ENCODE measurements around the gene AGXT2.
"Not testable (repeated sequence)": the region's sequence is repeated elsewhere in the genome, so short reads cannot be mapped to it uniquely, and the experiment has no call there.

The AGXT2 gene

GRCh38 chr5:34982823-34983222 lies 64.9 kb downstream of the AGXT2 start:
- Histone ChIP-seq H3K36me3 (replicated peaks; ENCODE audit: insufficient read depth, low read length) (no peaks in the 10 kb centered on the region), H3F3A (ENCODE audit: insufficient read depth, low read length) (no peaks in the 10 kb centered on the region), H3K9me3 (replicated peaks; ENCODE audit: insufficient read depth, low read length) (no peaks in the 10 kb centered on the region), H3K79me2 (ENCODE audit: low read length) (no peaks in the 10 kb centered on the region), H4K20me1 (ENCODE audit: insufficient read depth, low read length) (no peaks in the 10 kb centered on the region), H3K27me3 (replicated peaks; ENCODE audit: insufficient read depth, low read length) (no peaks in the 10 kb centered on the region), H3K9me2 (replicated peaks; ENCODE audit: insufficient read depth, low read length) (no peaks in the 10 kb centered on the region), H3K9ac (ENCODE audit: low read length) (no peak overlapping the region), H3K4me1 (ENCODE audit: low read length) (no peaks in the 10 kb centered on the region), H3K27ac (ENCODE audit: low read length) (no peak overlapping the region), H2AFZ (ENCODE audit: low read length) (no peak overlapping the region), H3K4me2 (ENCODE audit: low read depth, low read length) (no peak overlapping the region), H3K4me3 (ENCODE audit: low read length) (no peak overlapping the region)
- no peak for DNase-seq
- TF ChIP-seq EZH2 (optimal IDR thresholded peaks at IDR 0.05; ENCODE audit: low read depth, low read length) (no peak), EZH2phosphoT487 (IDR thresholded peaks at IDR 0.05; ENCODE audit: low read length) (no peak), CTCF (IDR thresholded peaks at IDR 0.05; ENCODE audit: low read length) (no peak)

DNA sequence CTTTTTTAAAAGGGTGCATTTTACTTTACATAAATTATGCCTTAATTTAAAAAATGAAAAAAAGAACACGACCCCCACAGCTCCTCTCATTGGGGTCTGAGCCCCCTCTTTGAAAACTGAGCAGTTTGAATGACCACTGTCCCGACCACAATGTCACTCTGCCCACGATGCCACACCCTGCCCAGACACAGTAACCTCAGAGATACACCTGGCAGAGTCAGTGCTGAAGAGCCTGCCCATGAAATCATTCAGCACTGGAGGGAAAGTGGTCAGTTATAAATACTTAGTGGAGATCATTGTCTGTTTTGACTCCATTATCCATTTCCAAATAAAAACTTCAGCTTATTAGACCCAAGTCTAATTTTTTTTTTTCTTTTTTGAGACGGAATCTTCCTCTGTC lies 69.1 kb downstream of the AGXT2 start:
- Histone ChIP-seq H3K27ac (ENCODE audit: low read length) (no peak overlapping the region), H3K27me3 (replicated peaks; ENCODE audit: insufficient read depth, low read length) (no peaks in the 10 kb centered on the region), H3K4me3 (ENCODE audit: low read length) (no peak overlapping the region), H3K9me3 (replicated peaks; ENCODE audit: insufficient read depth, low read length) (no peaks in the 10 kb centered on the region), H3K79me2 (ENCODE audit: low read length) (no peaks in the 10 kb centered on the region), H4K20me1 (ENCODE audit: insufficient read depth, low read length) (no peaks in the 10 kb centered on the region), H2AFZ (ENCODE audit: low read length) (no peak overlapping the region), H3K9ac (ENCODE audit: low read length) (no peak overlapping the region), H3F3A (ENCODE audit: insufficient read depth, low read length) (no peaks in the 10 kb centered on the region), H3K9me2 (replicated peaks; ENCODE audit: insufficient read depth, low read length) (no peaks in the 10 kb centered on the region), H3K36me3 (replicated peaks; ENCODE audit: insufficient read depth, low read length) (no peaks in the 10 kb centered on the region), H3K4me2 (ENCODE audit: low read depth, low read length) (no peak overlapping the region), H3K4me1 (ENCODE audit: low read length) (no peaks in the 10 kb centered on the region)
- TF ChIP-seq CTCF (IDR thresholded peaks at IDR 0.05; ENCODE audit: low read length): no peak
- TF ChIP-seq EZH2phosphoT487 (IDR thresholded peaks at IDR 0.05; ENCODE audit: low read length): no peak
- no peak for TF ChIP-seq EZH2 (optimal IDR thresholded peaks at IDR 0.05; ENCODE audit: low read depth, low read length)
- no peak for DNase-seq

DNA sequence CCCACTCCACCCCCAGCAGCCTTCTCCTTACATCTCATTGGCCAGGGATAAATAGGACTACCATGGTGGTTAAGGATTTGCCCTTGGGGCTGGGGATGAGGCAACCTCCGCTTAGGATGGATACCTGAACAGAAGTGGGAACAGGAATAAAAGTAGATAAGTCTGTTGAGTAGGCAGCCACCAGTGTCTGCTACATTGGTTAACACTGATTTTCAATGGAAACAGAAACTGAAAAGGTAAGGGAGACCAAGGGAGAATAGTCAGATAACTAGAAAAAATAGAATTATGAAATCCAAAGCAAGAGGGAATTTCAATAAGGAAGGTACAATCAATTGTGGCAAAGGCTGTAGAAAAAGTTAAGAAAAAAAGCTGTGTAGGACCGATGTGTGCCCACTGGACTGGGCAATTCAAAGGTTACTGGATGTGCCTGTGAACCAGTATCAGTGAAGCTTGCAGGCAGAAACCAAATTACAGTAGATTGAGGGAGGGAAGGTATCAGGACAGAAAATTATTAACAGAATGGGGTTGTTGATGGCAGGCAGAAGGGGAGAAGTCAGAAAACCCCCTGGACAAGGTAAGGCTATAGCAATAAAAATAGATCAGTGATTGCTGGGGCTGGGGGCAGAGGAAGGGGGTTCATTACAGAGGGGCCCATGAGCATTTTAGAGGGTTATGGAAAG lies 69.7 kb downstream of the AGXT2 start:
- Histone ChIP-seq H3K4me1 (ENCODE audit: low read length) (no peaks in the 10 kb centered on the region), H3K4me2 (ENCODE audit: low read depth, low read length) (no peak overlapping the region), H3F3A (ENCODE audit: insufficient read depth, low read length) (no peaks in the 10 kb centered on the region), H3K9ac (ENCODE audit: low read length) (no peak overlapping the region), H2AFZ (ENCODE audit: low read length) (no peak overlapping the region), H3K9me3 (replicated peaks; ENCODE audit: insufficient read depth, low read length) (no peaks in the 10 kb centered on the region), H4K20me1 (ENCODE audit: insufficient read depth, low read length) (no peaks in the 10 kb centered on the region), H3K9me2 (replicated peaks; ENCODE audit: insufficient read depth, low read length) (no peaks in the 10 kb centered on the region), H3K79me2 (ENCODE audit: low read length) (no peaks in the 10 kb centered on the region), H3K36me3 (replicated peaks; ENCODE audit: insufficient read depth, low read length) (no peaks in the 10 kb centered on the region), H3K4me3 (ENCODE audit: low read length) (no peak overlapping the region), H3K27me3 (replicated peaks; ENCODE audit: insufficient read depth, low read length) (no peaks in the 10 kb centered on the region), H3K27ac (ENCODE audit: low read length) (no peak overlapping the region)
- TF ChIP-seq EZH2phosphoT487 (IDR thresholded peaks at IDR 0.05; ENCODE audit: low read length): no peak
- TF ChIP-seq EZH2 (optimal IDR thresholded peaks at IDR 0.05; ENCODE audit: low read depth, low read length): no peak
- DNase-seq: no peak

- no peaks in the 10 kb centered on the region for H4K20me1 ChIP-seq (ENCODE audit: insufficient read depth, low read length)
- no peak overlapping the region for H3K4me2 ChIP-seq (ENCODE audit: low read depth, low read length)
- H3K27me3 ChIP-seq (replicated peaks; ENCODE audit: insufficient read depth, low read length): no peaks in the 10 kb centered on the region
- H3K9me3 ChIP-seq (replicated peaks; ENCODE audit: insufficient read depth, low read length): no peaks in the 10 kb centered on the region
- TF ChIP-seq EZH2 (optimal IDR thresholded peaks at IDR 0.05; ENCODE audit: low read depth, low read length) (no peak), CTCF (IDR thresholded peaks at IDR 0.05; ENCODE audit: low read length) (no peak), EZH2phosphoT487 (IDR thresholded peaks at IDR 0.05; ENCODE audit: low read length) (no peak)
- H3K4me3 ChIP-seq (ENCODE audit: low read length): no peak overlapping the region
- H3K9me2 ChIP-seq (replicated peaks; ENCODE audit: insufficient read depth, low read length): no peaks in the 10 kb centered on the region
- DNase-seq: no peak
- H3K27ac ChIP-seq (ENCODE audit: low read length): no peak overlapping the region
- no peaks in the 10 kb centered on the region for H3F3A ChIP-seq (ENCODE audit: insufficient read depth, low read length)
- no peaks in the 10 kb centered on the region for H3K79me2 ChIP-seq (ENCODE audit: low read length)
- no peak overlapping the region for H3K9ac ChIP-seq (ENCODE audit: low read length)
- H3K36me3 ChIP-seq (replicated peaks; ENCODE audit: insufficient read depth, low read length): no peaks in the 10 kb centered on the region
- no peak overlapping the region for H2AFZ ChIP-seq (ENCODE audit: low read length)
- no peaks in the 10 kb centered on the region for H3K4me1 ChIP-seq (ENCODE audit: low read length)
These were observed 71.4 kb downstream of the AGXT2 start for GRCh38 chr5:34976347-34976746.

- not testable (repeated sequence) for H3K4me3 ChIP-seq (ENCODE audit: low read length); H3K9ac ChIP-seq (ENCODE audit: low read length); H3K27ac ChIP-seq (ENCODE audit: low read length); H3F3A ChIP-seq (ENCODE audit: insufficient read depth, low read length); H3K9me2 ChIP-seq (replicated peaks; ENCODE audit: insufficient read depth, low read length); H2AFZ ChIP-seq (ENCODE audit: low read length); H3K9me3 ChIP-seq (replicated peaks; ENCODE audit: insufficient read depth, low read length); H3K36me3 ChIP-seq (replicated peaks; ENCODE audit: insufficient read depth, low read length); H3K79me2 ChIP-seq (ENCODE audit: low read length); H4K20me1 ChIP-seq (ENCODE audit: insufficient read depth, low read length); H3K4me1 ChIP-seq (ENCODE audit: low read length); DNase-seq; H3K4me2 ChIP-seq (ENCODE audit: low read depth, low read length); H3K27me3 ChIP-seq (replicated peaks; ENCODE audit: insufficient read depth, low read length)
These were observed 76.1 kb downstream of the AGXT2 start for GRCh38 chr5:34971655-34972054.

Measured in MM.1S (cell line).